Subcutaneous abdominal adipose tissue (tissue), 5 donors: ENCODE data around the gene SLC25A33.

Experiments
- H3K27ac ChIP-seq: one replicate; pipeline ENCODE4 v1.7.0; 2013; ENCODE audit warnings: low read depth, mild to moderate bottlenecking, inconsistent platforms, low read length, moderate library complexity
- H3K27me3 ChIP-seq, 5 donors: one replicate each; pipeline ENCODE4 v1.7.0; 2013; ENCODE audit warnings: low read length in 5 of 5, inconsistent platforms in 1 of 5; ENCODE audit not compliant: control insufficient read depth in 5 of 5, insufficient read depth in 4 of 5
- H3K36me3 ChIP-seq, 5 donors: one replicate each; pipeline ENCODE4 v1.7.0; 2013; ENCODE audit warnings: low read length in 5 of 5; ENCODE audit not compliant: control insufficient read depth in 5 of 5, insufficient read depth in 5 of 5
- H3K4me1 ChIP-seq, 5 donors: one replicate each; pipeline ENCODE4 v1.7.0; 2013; ENCODE audit warnings: low read length in 5 of 5, mild to moderate bottlenecking in 3 of 5, moderate library complexity in 1 of 5; ENCODE audit not compliant: control insufficient read depth in 5 of 5, insufficient read depth in 5 of 5
- H3K4me3 ChIP-seq, 5 donors: one replicate each; pipeline ENCODE4 v1.7.0; 2013; ENCODE audit warnings: low read length in 5 of 5, low read depth in 1 of 5
- H3K9ac ChIP-seq, 5 donors: one replicate each; pipeline ENCODE4 v1.7.0; 2013; ENCODE audit warnings: low read length in 5 of 5, mild to moderate bottlenecking in 4 of 5, moderate library complexity in 3 of 5
- H3K9me3 ChIP-seq, 5 donors: one replicate each; pipeline ENCODE4 v1.7.0; 2013; ENCODE audit warnings: low read length in 5 of 5; ENCODE audit not compliant: control insufficient read depth in 5 of 5
- donor health status: healthy.
- donor health status: healthy.
- donor health status: healthy.
- donor health status: healthy.
- donor health status: healthy.

SLC25A33 gene

GRCh38 chr1:9598316-9598700, 59.0 kb downstream of the SLC25A33 start:
- Histone ChIP-seq H3K27me3 (no peaks in the 10 kb centered on the region), H3K4me3 (no peak overlapping the region), H3K36me3 (peaks cover 0 to 58% (median 49%) of the 10 kb centered on the region in 5 donors), H3K27ac (no peak overlapping the region), H3K9ac (no peak overlapping the region), H3K9me3 (no peaks in the 10 kb centered on the region), H3K4me1 (peaks cover 0 to 19% (median 13%) of the 10 kb centered on the region in 5 donors)

GRCh38 chr1:9599741-9600140, 60.5 kb downstream of the SLC25A33 start:
- H3K4me1 ChIP-seq, result peaks cover 0 to 10% (median 5%) of the 10 kb centered on the region in 5 donors
- H3K27ac ChIP-seq, result no peak overlapping the region
- peaks cover 0 to 71% (median 63%) of the 10 kb centered on the region in 5 donors for H3K36me3 ChIP-seq

GRCh38 chr1:9600861-9601834, 61.9 kb downstream of the SLC25A33 start:
- Histone ChIP-seq H3K4me3 (no peak overlapping the region), H3K27me3 (no peaks in the 10 kb centered on the region), H3K36me3 (peaks cover 0 to 84% (median 63%) of the 10 kb centered on the region in 5 donors), H3K9ac (no peak overlapping the region), H3K27ac (no peak overlapping the region), H3K4me1 (peaks cover 0 to 8% (median 5%) of the 10 kb centered on the region in 5 donors), H3K9me3 (no peaks in the 10 kb centered on the region)

More at GRCh38 chr1:9599741-9600140, 60.5 kb downstream of the SLC25A33 start:
- Histone ChIP-seq H3K9me3 (no peaks in the 10 kb centered on the region), H3K9ac (no peak overlapping the region), H3K4me3 (no peak overlapping the region), H3K27me3 (no peaks in the 10 kb centered on the region)

GRCh38 chr1:9601942-9602793, 62.9 kb downstream of the SLC25A33 start:
- Histone ChIP-seq H3K9ac (no peak overlapping the region), H3K27me3 (no peaks in the 10 kb centered on the region), H3K27ac (no peak overlapping the region), H3K4me3 (no peak overlapping the region), H3K36me3 (peaks cover 0 to 89% (median 61%) of the 10 kb centered on the region in 5 donors), H3K4me1 (no peaks in the 10 kb centered on the region), H3K9me3 (no peaks in the 10 kb centered on the region)

GRCh38 chr1:9602794-9603167, 63.5 kb downstream of the SLC25A33 start:
- Histone ChIP-seq H3K36me3 (peaks cover 0 to 89% (median 58%) of the 10 kb centered on the region in 5 donors), H3K4me3 (no peak overlapping the region), H3K27me3 (no peaks in the 10 kb centered on the region), H3K9me3 (no peaks in the 10 kb centered on the region), H3K4me1 (no peaks in the 10 kb centered on the region), H3K9ac (no peak overlapping the region), H3K27ac (no peak overlapping the region)

- no peaks in the 10 kb centered on the region for H3K27me3 ChIP-seq
- peaks cover 0 to 89% (median 58%) of the 10 kb centered on the region in 5 donors for H3K36me3 ChIP-seq
- H3K27ac ChIP-seq, result no peak overlapping the region
- no peaks in the 10 kb centered on the region for H3K9me3 ChIP-seq
- no peak overlapping the region for H3K9ac ChIP-seq
- no peaks in the 10 kb centered on the region for H3K4me1 ChIP-seq
- no peak overlapping the region for H3K4me3 ChIP-seq
Measured at GRCh38 chr1:9603307-9603706, 64.0 kb downstream of the SLC25A33 start.

GRCh38 chr1:9603766-9604753, 64.8 kb downstream of the SLC25A33 start:
- Histone ChIP-seq H3K36me3 (peaks cover 0 to 94% (median 62%) of the 10 kb centered on the region in 5 donors), H3K9ac (no peak overlapping the region), H3K27ac (no peak overlapping the region), H3K4me1 (no peaks in the 10 kb centered on the region), H3K9me3 (no peaks in the 10 kb centered on the region), H3K27me3 (no peaks in the 10 kb centered on the region), H3K4me3 (no peak overlapping the region)

GRCh38 chr1:9604836-9605235, 65.6 kb downstream of the SLC25A33 start:
- H3K9ac ChIP-seq, result no peak overlapping the region
- peaks cover 0 to 95% (median 70%) of the 10 kb centered on the region in 5 donors for H3K36me3 ChIP-seq

GRCh38 chr1:9605946-9606455, 66.7 kb downstream of the SLC25A33 start:
- H3K27me3 ChIP-seq, result no peaks in the 10 kb centered on the region
- H3K9me3 ChIP-seq, result no peaks in the 10 kb centered on the region
- no peak overlapping the region for H3K4me3 ChIP-seq
- no peaks in the 10 kb centered on the region for H3K4me1 ChIP-seq
- no peak overlapping the region for H3K9ac ChIP-seq
- H3K36me3 ChIP-seq, result peaks cover 0 to 96% (median 68%) of the 10 kb centered on the region in 5 donors
- H3K27ac ChIP-seq, result no peak overlapping the region

More at GRCh38 chr1:9604836-9605235, 65.6 kb downstream of the SLC25A33 start:
- Histone ChIP-seq H3K27me3 (no peaks in the 10 kb centered on the region), H3K4me3 (no peak overlapping the region), H3K4me1 (no peaks in the 10 kb centered on the region), H3K27ac (no peak overlapping the region), H3K9me3 (no peaks in the 10 kb centered on the region)
